Transverse colon (tissue), 4 donors: ENCODE data around the gene GMEB2. TPM values are rescaled to one million over a fixed set of nuclear protein-coding genes. Genes with fewer than 3 reads are reported as not detected.

Source experiments
- DNase-seq: peaks from one replicate; pipeline ENCODE4 v3.0.0-alpha.2; 2019
- H3K27ac ChIP-seq, 4 donors: fragments of 200-600 bp; sonication (generic); 2 replicates each; pipeline ENCODE4 v1.5.1; 2016 to 2018; ENCODE audit warnings: inconsistent platforms in 4 of 4
- H3K27me3 ChIP-seq: fragments of 200-600 bp; sonication (generic); 2 replicates; pipeline ENCODE4 v1.5.1; 2017; ENCODE audit warnings: inconsistent platforms
- H3K36me3 ChIP-seq, 4 donors: fragments of 200-600 bp; sonication (generic); 2 replicates each; pipeline ENCODE4 v1.5.1; 2017 to 2019; ENCODE audit warnings: inconsistent platforms in 4 of 4
- H3K4me1 ChIP-seq, 4 donors: fragments of 200-600 bp; sonication (generic); 2 replicates each; pipeline ENCODE4 v1.5.1; 2017 to 2020; ENCODE audit warnings: inconsistent platforms in 4 of 4
- H3K4me3 ChIP-seq, 4 donors: fragments of 200-600 bp; sonication (generic); 1 replicate in 1 of 4; 2 replicates in 3 of 4; pipeline versions ENCODE4 v1.5.1 to v1.6.1; 2017 to 2019; ENCODE audit warnings: inconsistent platforms in 4 of 4
- H3K9me3 ChIP-seq, 2 donors: fragments of 200-600 bp; sonication (generic); 2 replicates each; pipeline ENCODE4 v1.5.1; 2017 to 2019; ENCODE audit warnings: inconsistent platforms in 2 of 2
- EP300 ChIP-seq: sonication (generic); formaldehyde crosslinking; IDR thresholded peaks from one replicate; pipeline ENCODE4 v1.6.1; 2017; ENCODE audit warnings: antibody characterized with exemption, low read depth
- POLR2A ChIP-seq: fragments of 450-650 bp; IDR thresholded peaks from one replicate; pipeline ENCODE4 v1.6.1; 2016; ENCODE audit warnings: antibody characterized with exemption, mild to moderate bottlenecking, moderate library complexity
- POLR2AphosphoS5 ChIP-seq, 3 donors: sonication (generic); formaldehyde crosslinking; IDR thresholded peaks; one replicate each; pipeline ENCODE4 v1.6.1; 2016; ENCODE audit warnings: antibody characterized with exemption in 3 of 3
- WGBS, 2 donors: methylation state at CpG; one replicate each; pipeline ENCODE4 v1.1.5; 2018; ENCODE audit warnings: low coverage in 1 of 2; 5-methylcytosine and 5-hydroxymethylcytosine counted together
- in situ Hi-C, 4 donors: fragments of 200-750 bp; cut with MboI; loops; one replicate each; pipeline versions ENCODE4 v1.15.0 to v1.15.1; 2017; ENCODE audit warnings: low sequenced_read_pairs in 3 of 4, low pct_ligation_motif_present in 1 of 4, low pct_unique_long_range_greater_than_20kb in 1 of 4
- intact Hi-C: fragments of 100-400 bp; cut with DNase I; formaldehyde crosslinking; loops from one replicate; pipeline ENCODE4 v1.15.1; 2023; ENCODE audit warnings: low total_unique reads
- total RNA-seq, 4 donors: library from RNA; depleted of rRNA; stranded (reverse); fragments of >200 nt; gene quantifications; one replicate each; pipeline ENCODE4 v1.1.0, GENCODE V29; 2016
- TF ChIP-seq, protein P1 (sequence below), 5 experiments: fragments of 200-600 bp in 3 of 5; fragments of 450-650 bp in 2 of 5; sonication (generic) in 3 of 5; IDR thresholded peaks; 1 replicate in 2 of 5; 2 replicates in 3 of 5; pipeline ENCODE4 v1.5.1; 2016 to 2017; ENCODE audit warnings: antibody characterized with exemption in 5 of 5, inconsistent platforms in 3 of 5, mild to moderate bottlenecking in 2 of 5, moderate library complexity in 1 of 5

The GMEB2 gene
- total RNA-seq, 4 donors from 2014 or later = 9.0 to 20.3 (median 13.5) TPM

- DNase-seq = no peak
- no peak overlapping the region for H3K27ac ChIP-seq
- peaks cover 0 to 7% (median 0%) of the 10 kb centered on the region in 4 donors for H3K36me3 ChIP-seq
- H3K9me3 ChIP-seq = no peaks in the 10 kb centered on the region
- WGBS, 2 donors = 89% methylated on average over 24 of the region's 26 CpGs; no CpG with 5 or more reads in 1 of the 2 donors
- H3K27me3 ChIP-seq = no peaks in the 10 kb centered on the region
- in situ Hi-C loops = no loop called here
- peaks cover 6 to 9% (median 7%) of the 10 kb centered on the region in 4 donors for H3K4me1 ChIP-seq
- no peak overlapping the region for H3K4me3 ChIP-seq
- intact Hi-C loops = no loop called here
- TF ChIP-seq EP300 (no peak), POLR2AphosphoS5 (IDR thresholded peaks at IDR 0.05) (no peak), POLR2A (no peak)
- TF ChIP-seq, protein P1, sequence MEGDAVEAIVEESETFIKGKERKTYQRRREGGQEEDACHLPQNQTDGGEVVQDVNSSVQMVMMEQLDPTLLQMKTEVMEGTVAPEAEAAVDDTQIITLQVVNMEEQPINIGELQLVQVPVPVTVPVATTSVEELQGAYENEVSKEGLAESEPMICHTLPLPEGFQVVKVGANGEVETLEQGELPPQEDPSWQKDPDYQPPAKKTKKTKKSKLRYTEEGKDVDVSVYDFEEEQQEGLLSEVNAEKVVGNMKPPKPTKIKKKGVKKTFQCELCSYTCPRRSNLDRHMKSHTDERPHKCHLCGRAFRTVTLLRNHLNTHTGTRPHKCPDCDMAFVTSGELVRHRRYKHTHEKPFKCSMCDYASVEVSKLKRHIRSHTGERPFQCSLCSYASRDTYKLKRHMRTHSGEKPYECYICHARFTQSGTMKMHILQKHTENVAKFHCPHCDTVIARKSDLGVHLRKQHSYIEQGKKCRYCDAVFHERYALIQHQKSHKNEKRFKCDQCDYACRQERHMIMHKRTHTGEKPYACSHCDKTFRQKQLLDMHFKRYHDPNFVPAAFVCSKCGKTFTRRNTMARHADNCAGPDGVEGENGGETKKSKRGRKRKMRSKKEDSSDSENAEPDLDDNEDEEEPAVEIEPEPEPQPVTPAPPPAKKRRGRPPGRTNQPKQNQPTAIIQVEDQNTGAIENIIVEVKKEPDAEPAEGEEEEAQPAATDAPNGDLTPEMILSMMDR (IDR thresholded peaks at IDR 0.05) = no peak
Measured at GRCh38 chr20:63663332-63664066, 36.6 kb upstream of the GMEB2 start.

DNA sequence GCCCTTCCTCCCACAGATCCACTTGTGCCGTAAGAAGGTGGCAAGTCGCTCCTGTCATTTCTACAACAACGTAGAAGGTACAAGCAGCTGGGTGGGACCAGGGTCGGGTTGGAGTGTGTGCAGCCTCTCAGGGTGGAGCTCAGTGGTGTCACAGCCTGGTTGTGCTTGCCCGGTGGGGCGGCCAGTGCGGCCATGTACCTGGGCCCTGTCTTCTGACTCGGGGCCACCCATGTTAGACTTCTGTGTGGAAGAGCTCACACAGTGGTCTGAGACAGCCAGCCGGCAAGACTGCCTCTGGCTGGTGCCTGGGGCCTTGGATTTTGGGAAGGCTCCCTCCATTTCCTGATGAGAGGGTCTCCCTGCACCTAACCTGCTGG lies 35.9 kb upstream of the GMEB2 start:
- peaks cover 0 to 7% (median 0%) of the 10 kb centered on the region in 4 donors for H3K36me3 ChIP-seq

GRCh38 chr20:63661959-63662812 lies 35.3 kb upstream of the GMEB2 start:
- Histone ChIP-seq H3K9me3 (no peaks in the 10 kb centered on the region), H3K27me3 (no peaks in the 10 kb centered on the region), H3K36me3 (peaks cover 0 to 2% (median 0%) of the 10 kb centered on the region in 4 donors), H3K27ac (no peak overlapping the region), H3K4me3 (no peak overlapping the region), H3K4me1 (peaks cover 6 to 17% (median 11%) of the 10 kb centered on the region in 4 donors)
- intact Hi-C loops = no loop called here
- no peak for TF ChIP-seq POLR2AphosphoS5 (IDR thresholded peaks at IDR 0.05)
- TF ChIP-seq POLR2A = no peak
- no peak for TF ChIP-seq EP300
- TF ChIP-seq, protein P1 (IDR thresholded peaks at IDR 0.05) = no peak
- in situ Hi-C loops = no loop called here
- 90% methylated on average over 31 of the region's 33 CpGs; no CpG with 5 or more reads in 1 of the 2 donors for WGBS, 2 donors
- no peak for DNase-seq

More for the DNA sequence above, 35.9 kb upstream of the GMEB2 start:
- Histone ChIP-seq H3K4me3 (no peak overlapping the region), H3K4me1 (peaks cover 6 to 11% (median 8%) of the 10 kb centered on the region in 4 donors), H3K9me3 (no peaks in the 10 kb centered on the region), H3K27ac (no peak overlapping the region), H3K27me3 (no peaks in the 10 kb centered on the region)
- DNase-seq = no peak
- WGBS, 2 donors = 84% methylated on average over 9 of the region's 9 CpGs; no CpG with 5 or more reads in 1 of the 2 donors
- in situ Hi-C loops = no loop called here
- TF ChIP-seq POLR2A (no peak), EP300 (no peak), POLR2AphosphoS5 (IDR thresholded peaks at IDR 0.05) (no peak)
- TF ChIP-seq, protein P1 (IDR thresholded peaks at IDR 0.05) = no peak
- intact Hi-C loops = no loop called here

- in situ Hi-C loops (no loop called here), intact Hi-C loops (no loop called here)
- TF ChIP-seq POLR2A (no peak), EP300 (no peak), POLR2AphosphoS5 (IDR thresholded peaks at IDR 0.05) (no peak)
- TF ChIP-seq, protein P1 (IDR thresholded peaks at IDR 0.05) = no peak
Measured at GRCh38 chr20:63661108-63661507, 34.2 kb upstream of the GMEB2 start.

More at GRCh38 chr20:63661108-63661507, 34.2 kb upstream of the GMEB2 start:
- 94% methylated on average over 17 of the region's 22 CpGs; no CpG with 5 or more reads in 1 of the 2 donors for WGBS, 2 donors
- Histone ChIP-seq H3K9me3 (no peaks in the 10 kb centered on the region), H3K4me1 (peaks cover 6 to 21% (median 13%) of the 10 kb centered on the region in 4 donors), H3K27ac (no peak overlapping the region), H3K36me3 (no peaks in the 10 kb centered on the region), H3K4me3 (no peak overlapping the region), H3K27me3 (no peaks in the 10 kb centered on the region)
- DNase-seq = no peak
